MM.1S (cell line): ENCODE data around the gene F11.

ENCODE experiments used
- DNase-seq: peaks from one replicate; pipeline ENCODE4 v3.0.0-alpha.2; 2015
- H2AFZ ChIP-seq: fragments of 300-600 bp; sonication (generic); 2 replicates; pipeline ENCODE4 v1.6.0; 2016; ENCODE audit warnings: antibody characterized with exemption, low read length
- H3F3A ChIP-seq: fragments of 300-600 bp; sonication (generic); 2 replicates; pipeline ENCODE4 v1.6.1; 2016; ENCODE audit warnings: mild to moderate bottlenecking, antibody characterized with exemption, low read length, moderate library complexity, mixed read lengths; ENCODE audit not compliant: insufficient read depth
- H3K27ac ChIP-seq: fragments of 300-600 bp; sonication (generic); 2 replicates; pipeline ENCODE4 v1.5.1; 2016; ENCODE audit warnings: mild to moderate bottlenecking, low read length
- H3K27me3 ChIP-seq: fragments of 300-600 bp; sonication (generic); replicated peaks from 2 replicates; pipeline ENCODE4 v1.6.0; 2016; ENCODE audit warnings: low read length; ENCODE audit not compliant: insufficient read depth
- H3K36me3 ChIP-seq: fragments of 300-600 bp; sonication (generic); replicated peaks from 2 replicates; pipeline ENCODE4 v1.6.1; 2016; ENCODE audit warnings: mild to moderate bottlenecking, low read length, mixed read lengths; ENCODE audit not compliant: insufficient read depth
- H3K4me1 ChIP-seq: fragments of 300-600 bp; sonication (generic); 2 replicates; pipeline ENCODE4 v1.6.1; 2016; ENCODE audit warnings: low read length, mixed read lengths
- H3K4me2 ChIP-seq: fragments of 300-600 bp; sonication (generic); 2 replicates; pipeline ENCODE4 v1.6.0; 2016; ENCODE audit warnings: low read depth, low read length
- H3K4me3 ChIP-seq: fragments of 300-600 bp; sonication (generic); 2 replicates; pipeline ENCODE4 v1.5.1; 2016; ENCODE audit warnings: low read length, mixed read lengths
- H3K79me2 ChIP-seq: fragments of 300-600 bp; sonication (generic); 2 replicates; pipeline ENCODE4 v1.6.1; 2016; ENCODE audit warnings: mixed run types, low read length, mixed read lengths
- H3K9ac ChIP-seq: fragments of 300-600 bp; sonication (generic); 2 replicates; pipeline ENCODE4 v1.6.1; 2016; ENCODE audit warnings: low read length, mixed read lengths
- H3K9me2 ChIP-seq: fragments of 300-600 bp; sonication (generic); replicated peaks from 2 replicates; pipeline ENCODE4 v1.6.1; 2016; ENCODE audit warnings: mild to moderate bottlenecking, low read length, mixed read lengths; ENCODE audit not compliant: insufficient read depth
- H3K9me3 ChIP-seq: fragments of 300-600 bp; sonication (generic); replicated peaks from 2 replicates; pipeline ENCODE4 v1.6.1; 2016; ENCODE audit warnings: mild to moderate bottlenecking, low read length, mixed read lengths; ENCODE audit not compliant: insufficient read depth
- H4K20me1 ChIP-seq: fragments of 300-600 bp; sonication (generic); 2 replicates; pipeline ENCODE4 v1.6.1; 2016; ENCODE audit warnings: mild to moderate bottlenecking, low read length, moderate library complexity, mixed read lengths; ENCODE audit not compliant: insufficient read depth
- EZH2 ChIP-seq: fragments of 300-600 bp; sonication (generic); optimal IDR thresholded peaks from 2 replicates; pipeline ENCODE3; 2017; ENCODE audit warnings: low read depth, mild to moderate bottlenecking, antibody characterized with exemption, low read length, mixed read lengths
- EZH2phosphoT487 ChIP-seq: fragments of 300-600 bp; sonication (generic); IDR thresholded peaks from 2 replicates; pipeline ENCODE4 v1.6.1; 2018; ENCODE audit warnings: antibody characterized with exemption, low read length
- TF ChIP-seq, protein P1 (sequence below): fragments of 300-600 bp; sonication (generic); IDR thresholded peaks from 2 replicates; pipeline ENCODE4 v1.5.1; 2016; ENCODE audit warnings: antibody characterized with exemption, low read length, mixed read lengths

The F11 gene

DNA sequence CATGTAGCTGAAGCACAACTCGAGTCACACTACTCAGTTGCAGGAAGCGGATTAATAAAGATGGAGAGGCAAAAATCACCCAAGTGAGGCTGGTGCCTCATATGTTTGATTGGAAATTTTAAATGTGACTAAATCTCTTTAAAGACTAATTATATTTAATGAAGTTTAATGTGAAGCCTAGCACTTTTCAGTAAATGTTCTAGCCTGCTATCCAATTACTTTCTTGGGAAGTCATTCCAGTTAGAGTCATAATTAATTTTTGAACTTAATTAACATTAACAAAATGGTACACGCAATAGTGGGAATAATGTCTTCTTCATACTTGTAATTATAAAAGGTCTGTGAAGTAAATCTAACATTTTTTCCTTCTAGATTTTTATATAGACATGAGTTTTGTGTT lies 20.6 kb downstream of the F11 start:
- no peaks in the 10 kb centered on the region for H3F3A ChIP-seq
- no peaks in the 10 kb centered on the region for H4K20me1 ChIP-seq
- DNase-seq, result no peak

DNA sequence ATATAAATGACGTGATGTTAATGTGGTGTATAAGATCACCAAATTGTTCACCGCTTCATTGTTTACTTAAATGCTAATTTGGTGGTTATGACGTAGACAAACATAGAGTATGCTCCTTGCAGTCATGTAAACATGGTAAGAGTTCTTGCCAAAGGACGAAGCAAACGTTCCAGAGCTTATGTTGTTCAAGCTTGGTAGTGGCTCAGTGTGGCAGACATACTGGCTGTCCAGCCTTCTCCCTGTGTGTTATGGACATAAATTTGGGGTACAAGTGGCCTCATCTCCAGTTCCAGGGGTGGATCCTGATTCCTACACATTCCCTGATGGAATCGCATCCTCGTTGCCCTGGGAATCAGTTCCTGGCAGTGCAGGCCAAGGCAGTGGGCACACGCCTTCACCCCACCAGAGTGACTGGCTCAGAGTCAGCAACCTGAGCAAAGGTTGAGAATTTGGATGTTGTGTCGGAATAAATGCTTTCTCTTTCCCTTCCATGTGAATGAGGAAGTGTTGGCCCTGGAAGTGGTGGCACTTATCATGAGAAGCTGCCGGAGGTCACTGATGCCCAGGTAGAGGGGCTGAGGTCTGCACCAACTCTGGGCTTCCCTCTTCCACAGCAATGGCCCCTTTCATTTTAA lies 25.4 kb downstream of the F11 start:
- no peak for DNase-seq
- Histone ChIP-seq H2AFZ (no peak overlapping the region), H3K36me3 (no peaks in the 10 kb centered on the region), H3F3A (no peaks in the 10 kb centered on the region), H3K79me2 (no peaks in the 10 kb centered on the region), H3K27me3 (no peaks in the 10 kb centered on the region), H3K9ac (no peak overlapping the region), H3K4me2 (no peak overlapping the region), H3K9me3 (no peaks in the 10 kb centered on the region), H3K4me3 (no peak overlapping the region), H3K9me2 (no peaks in the 10 kb centered on the region), H4K20me1 (no peaks in the 10 kb centered on the region), H3K27ac (no peak overlapping the region), H3K4me1 (no peaks in the 10 kb centered on the region)
- TF ChIP-seq, protein P1, sequence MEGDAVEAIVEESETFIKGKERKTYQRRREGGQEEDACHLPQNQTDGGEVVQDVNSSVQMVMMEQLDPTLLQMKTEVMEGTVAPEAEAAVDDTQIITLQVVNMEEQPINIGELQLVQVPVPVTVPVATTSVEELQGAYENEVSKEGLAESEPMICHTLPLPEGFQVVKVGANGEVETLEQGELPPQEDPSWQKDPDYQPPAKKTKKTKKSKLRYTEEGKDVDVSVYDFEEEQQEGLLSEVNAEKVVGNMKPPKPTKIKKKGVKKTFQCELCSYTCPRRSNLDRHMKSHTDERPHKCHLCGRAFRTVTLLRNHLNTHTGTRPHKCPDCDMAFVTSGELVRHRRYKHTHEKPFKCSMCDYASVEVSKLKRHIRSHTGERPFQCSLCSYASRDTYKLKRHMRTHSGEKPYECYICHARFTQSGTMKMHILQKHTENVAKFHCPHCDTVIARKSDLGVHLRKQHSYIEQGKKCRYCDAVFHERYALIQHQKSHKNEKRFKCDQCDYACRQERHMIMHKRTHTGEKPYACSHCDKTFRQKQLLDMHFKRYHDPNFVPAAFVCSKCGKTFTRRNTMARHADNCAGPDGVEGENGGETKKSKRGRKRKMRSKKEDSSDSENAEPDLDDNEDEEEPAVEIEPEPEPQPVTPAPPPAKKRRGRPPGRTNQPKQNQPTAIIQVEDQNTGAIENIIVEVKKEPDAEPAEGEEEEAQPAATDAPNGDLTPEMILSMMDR, result no peak
- TF ChIP-seq EZH2phosphoT487, result no peak
- TF ChIP-seq EZH2, result no peak

More for the DNA sequence above, 20.6 kb downstream of the F11 start:
- TF ChIP-seq EZH2 (no peak), EZH2phosphoT487 (no peak)
- TF ChIP-seq, protein P1, result no peak
- H3K4me2 ChIP-seq, result no peak overlapping the region
- H2AFZ ChIP-seq, result no peak overlapping the region
- H3K9me3 ChIP-seq, result no peaks in the 10 kb centered on the region
- H3K79me2 ChIP-seq, result no peaks in the 10 kb centered on the region
- no peaks in the 10 kb centered on the region for H3K36me3 ChIP-seq
- no peaks in the 10 kb centered on the region for H3K4me1 ChIP-seq
- no peak overlapping the region for H3K4me3 ChIP-seq
- H3K9ac ChIP-seq, result no peak overlapping the region
- no peaks in the 10 kb centered on the region for H3K27me3 ChIP-seq
- H3K9me2 ChIP-seq, result no peaks in the 10 kb centered on the region
- H3K27ac ChIP-seq, result no peak overlapping the region

DNA sequence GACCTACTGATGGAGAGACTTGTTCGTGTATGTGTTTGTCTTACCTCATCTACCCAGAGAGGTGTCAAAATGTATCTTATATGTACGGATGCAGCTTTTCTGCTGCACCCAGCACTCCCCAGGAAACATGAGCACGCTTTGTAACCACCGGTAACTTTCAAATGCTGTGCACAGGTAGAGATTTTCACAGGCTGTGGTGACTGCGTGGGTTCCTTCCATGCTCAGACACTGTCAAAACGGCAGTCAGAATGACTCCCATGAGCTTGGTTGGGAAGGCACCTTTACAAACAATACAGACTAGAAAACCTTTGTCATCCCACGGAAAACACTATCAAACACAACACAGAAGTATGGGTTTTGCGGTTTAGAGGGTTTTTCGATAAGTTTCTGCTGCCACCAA lies 28.2 kb downstream of the F11 start:
- H3K9me3 ChIP-seq, result no peaks in the 10 kb centered on the region
- H3K4me3 ChIP-seq, result no peak overlapping the region
- no peaks in the 10 kb centered on the region for H3K36me3 ChIP-seq
- no peak overlapping the region for H3K9ac ChIP-seq
- no peak overlapping the region for H3K4me2 ChIP-seq
- no peak overlapping the region for H3K27ac ChIP-seq
- no peak for DNase-seq
- TF ChIP-seq EZH2 (no peak), EZH2phosphoT487 (no peak)
- TF ChIP-seq, protein P1, result no peak
- no peaks in the 10 kb centered on the region for H3K79me2 ChIP-seq
- no peaks in the 10 kb centered on the region for H3K27me3 ChIP-seq
- H4K20me1 ChIP-seq, result no peaks in the 10 kb centered on the region
- no peaks in the 10 kb centered on the region for H3K4me1 ChIP-seq
- no peaks in the 10 kb centered on the region for H3K9me2 ChIP-seq
- H3F3A ChIP-seq, result no peaks in the 10 kb centered on the region
- no peak overlapping the region for H2AFZ ChIP-seq
